H9 (cell line): ENCODE results near the gene OTUD3. TPM values are rescaled to one million over a fixed set of nuclear protein-coding genes. Genes with fewer than 3 reads are reported as not detected.

ENCODE experiments used
- DNase-seq: peaks from one replicate; pipeline ENCODE4 v3.0.0-alpha.2; 2017
- H2AFZ ChIP-seq: one replicate; pipeline ENCODE4 v1.6.1; 2013; ENCODE audit warnings: mild to moderate bottlenecking, low read length, control low read depth, moderate library complexity
- H2AK5ac ChIP-seq: 2 replicates; pipeline ENCODE4 v1.6.1; 2013; ENCODE audit warnings: low read length, control low read depth, mixed read lengths; ENCODE audit not compliant: insufficient read length
- H2BK120ac ChIP-seq: one replicate; pipeline ENCODE4 v1.6.1; 2013; ENCODE audit warnings: low read depth, mild to moderate bottlenecking, low read length, control low read depth, inconsistent platforms; ENCODE audit not compliant: poor library complexity, severe bottlenecking
- H2BK12ac ChIP-seq: 2 replicates; pipeline ENCODE4 v1.6.1; 2013; ENCODE audit warnings: low read length, control low read depth, mixed read lengths, low read depth; ENCODE audit not compliant: insufficient read length
- H2BK15ac ChIP-seq: 2 replicates; pipeline ENCODE4 v1.6.1; 2013; ENCODE audit warnings: low read depth, low read length, control low read depth
- H2BK20ac ChIP-seq: one replicate; pipeline ENCODE4 v1.6.1; 2013; ENCODE audit warnings: low read depth, mild to moderate bottlenecking, low read length, control low read depth, inconsistent platforms; ENCODE audit not compliant: poor library complexity, severe bottlenecking
- H2BK5ac ChIP-seq: 2 replicates; pipeline ENCODE4 v1.6.1; 2013; ENCODE audit warnings: low read length, control low read depth, mixed read lengths; ENCODE audit not compliant: insufficient read length
- H3K14ac ChIP-seq: 2 replicates; pipeline ENCODE4 v1.6.1; 2013; ENCODE audit warnings: low read length, control low read depth; ENCODE audit not compliant: insufficient read depth
- H3K18ac ChIP-seq: 2 replicates; pipeline ENCODE4 v1.6.1; 2013; ENCODE audit warnings: low read depth, mild to moderate bottlenecking, mixed read lengths, low read length, control low read depth; ENCODE audit not compliant: insufficient read length
- H3K23ac ChIP-seq: 2 replicates; pipeline ENCODE4 v1.6.1; 2013; ENCODE audit warnings: low read length, control low read depth, mixed read lengths, low read depth; ENCODE audit not compliant: insufficient read length
- H3K23me2 ChIP-seq: 2 replicates; pipeline ENCODE4 v1.6.1; 2013; ENCODE audit warnings: low read depth, mild to moderate bottlenecking, mixed read lengths, low read length, control low read depth; ENCODE audit not compliant: insufficient read length, poor library complexity, severe bottlenecking
- H3K27ac ChIP-seq: 2 replicates; pipeline ENCODE4 v1.5.1; 2013; ENCODE audit warnings: low read length, control low read depth, mixed read lengths, low read depth; ENCODE audit not compliant: insufficient read length
- H3K27me3 ChIP-seq: 2 replicates; pipeline ENCODE4 v1.6.1; 2013; ENCODE audit warnings: low read length, control low read depth, inconsistent platforms; ENCODE audit not compliant: insufficient read depth
- H3K4ac ChIP-seq: 2 replicates; pipeline ENCODE4 v1.6.1; 2013; ENCODE audit warnings: low read depth, mild to moderate bottlenecking, control low read depth, inconsistent platforms, low read length, moderate library complexity
- H3K4me1 ChIP-seq: 2 replicates; pipeline ENCODE4 v1.6.1; 2013; ENCODE audit warnings: low read length, control low read depth, inconsistent platforms; ENCODE audit not compliant: insufficient read depth
- H3K4me2 ChIP-seq: 2 replicates; pipeline ENCODE4 v1.6.1; 2013; ENCODE audit warnings: low read length, control low read depth, mixed read lengths; ENCODE audit not compliant: insufficient read length, insufficient read depth
- H3K56ac ChIP-seq: 2 replicates; pipeline ENCODE4 v1.6.1; 2013; ENCODE audit warnings: low read depth, mild to moderate bottlenecking, mixed read lengths, low read length, control low read depth; ENCODE audit not compliant: insufficient read length
- H3K79me1 ChIP-seq: 2 replicates; pipeline ENCODE4 v1.6.1; 2013; ENCODE audit warnings: low read depth, mild to moderate bottlenecking, moderate library complexity, low read length, control low read depth, inconsistent platforms; ENCODE audit not compliant: insufficient read depth, poor library complexity, severe bottlenecking
- H3K79me2 ChIP-seq: 2 replicates; pipeline ENCODE4 v1.6.1; 2013; ENCODE audit warnings: low read length, control low read depth, inconsistent platforms; ENCODE audit not compliant: insufficient read depth
- H3K9ac ChIP-seq: 2 replicates; pipeline ENCODE4 v1.6.1; 2013; ENCODE audit warnings: low read length, control low read depth, mixed read lengths; ENCODE audit not compliant: insufficient read length; ENCODE audit errors: extremely low read depth
- H3K9me3 ChIP-seq: one replicate; pipeline ENCODE4 v1.6.1; 2013; ENCODE audit warnings: low read depth, low read length, inconsistent platforms; ENCODE audit not compliant: control insufficient read depth
- H3T11ph ChIP-seq: one replicate; pipeline ENCODE4 v1.6.1; 2013; ENCODE audit warnings: mild to moderate bottlenecking, low read length, control low read depth, inconsistent platforms
- H4K20me1 ChIP-seq: one replicate; pipeline ENCODE4 v1.6.1; 2013; ENCODE audit not compliant: control insufficient read depth, insufficient read length, insufficient read depth
- H4K5ac ChIP-seq: 2 replicates; pipeline ENCODE4 v1.6.1; 2013; ENCODE audit warnings: low read depth, mild to moderate bottlenecking, mixed read lengths, low read length, control low read depth; ENCODE audit not compliant: insufficient read length
- H4K8ac ChIP-seq: replicated peaks from 2 replicates; pipeline ENCODE4 v1.6.1; 2013; ENCODE audit warnings: low read length, control low read depth, mixed read lengths, low read depth; ENCODE audit not compliant: insufficient read length
- H4K91ac ChIP-seq: 2 replicates; pipeline ENCODE4 v1.6.1; 2013; ENCODE audit warnings: low read depth, mild to moderate bottlenecking, moderate library complexity, mixed read lengths, low read length, control low read depth; ENCODE audit not compliant: insufficient read length
- H3K27ac Mint-ChIP-seq, 3 experiments: 2 replicates in 2 of 3; 3 replicates in 1 of 3; pipeline ENCODE4 v1.8.0; 2020 to 2021; ENCODE audit warnings: mixed read lengths in 3 of 3, mild to moderate bottlenecking in 1 of 3, moderate library complexity in 1 of 3
- H3K27me3 Mint-ChIP-seq: 2 replicates; pipeline ENCODE4 v1.8.0; 2021; ENCODE audit warnings: low read depth, mild to moderate bottlenecking, moderate library complexity, mixed read lengths
- H3K36me3 Mint-ChIP-seq, 3 experiments: 2 replicates in 2 of 3; 3 replicates in 1 of 3; pipeline ENCODE4 v1.8.0; 2020 to 2021; ENCODE audit warnings: low read depth in 3 of 3, mixed read lengths in 3 of 3; ENCODE audit not compliant: insufficient read depth in 1 of 3
- H3K4me1 Mint-ChIP-seq, 2 experiments: 2 replicates each; pipeline ENCODE4 v1.8.0; 2020; ENCODE audit warnings: mixed read lengths in 2 of 2
- H3K4me3 Mint-ChIP-seq, 2 experiments: 2 replicates in 1 of 2; 3 replicates in 1 of 2; pipeline ENCODE4 v1.8.0; 2020 to 2021; ENCODE audit warnings: mild to moderate bottlenecking in 2 of 2, mixed read lengths in 2 of 2, moderate library complexity in 1 of 2
- H3K9me3 Mint-ChIP-seq, 2 experiments: 2 replicates in 1 of 2; 3 replicates in 1 of 2; pipeline ENCODE4 v1.8.0; 2020; ENCODE audit warnings: mild to moderate bottlenecking in 2 of 2, mixed read lengths in 2 of 2, moderate library complexity in 1 of 2
- CTCF ChIP-seq: fragments of 200-600 bp; sonication (generic); conservative IDR thresholded peaks from 3 replicates; pipeline ENCODE4 v1.8.0; 2021; ENCODE audit warnings: antibody characterized with exemption, mild to moderate bottlenecking
- WGBS: extraction: QIAGEN DNeasy Blood & Tissue Kit; methylation state at CpG from one replicate; pipeline ENCODE4 v1.1.7; 2013; ENCODE audit warnings: missing lambda C conversion rate, low lambda C conversion rate, mixed read lengths; ENCODE audit not compliant: insufficient read length; ENCODE audit errors: extremely low coverage; 5-methylcytosine and 5-hydroxymethylcytosine counted together
- total RNA-seq: library from RNA; stranded (reverse); gene quantifications from 2 replicates; pipeline ENCODE4 v1.2.1, GENCODE V29; 2021

OTUD3 gene
- total RNA-seq, 1 experiment from 2014 or later = 12.0 TPM

GRCh38 chr1:19925342-19926070 is 43.3 kb downstream of the OTUD3 start:
- no peak overlapping the region for H3K18ac ChIP-seq
- H3K4me1 ChIP-seq = no peaks in the 10 kb centered on the region
- H4K5ac ChIP-seq = no peak overlapping the region
- no peak overlapping the region for H3K9ac ChIP-seq
- H3K27me3 Mint-ChIP-seq = peaks cover 7% of the 10 kb centered on the region
- no peaks in the 10 kb centered on the region for H4K20me1 ChIP-seq
- TF ChIP-seq CTCF = no peak
- H3T11ph ChIP-seq = no peak overlapping the region
- H3K27ac Mint-ChIP-seq = no peak overlapping the region
- H2BK20ac ChIP-seq = no peak overlapping the region
- H2BK5ac ChIP-seq = no peak overlapping the region
- peaks cover 0 to 2% (median 0%) of the 10 kb centered on the region in 3 experiments; a peak in 1 of 7 replicates for H3K36me3 Mint-ChIP-seq
- no peak overlapping the region for H4K91ac ChIP-seq
- peaks cover 2 to 11% of the 10 kb centered on the region in 2 experiments; a peak in 3 of 5 replicates for H3K9me3 Mint-ChIP-seq
- H3K23ac ChIP-seq = no peak overlapping the region
- H3K14ac ChIP-seq = no peak overlapping the region
- H3K9me3 ChIP-seq = peaks cover 1% of the 10 kb centered on the region
- H3K23me2 ChIP-seq = no peaks in the 10 kb centered on the region
- H2AFZ ChIP-seq = no peak overlapping the region
- H3K4me2 ChIP-seq = no peak overlapping the region
- no peak overlapping the region for H3K4ac ChIP-seq
- H2BK120ac ChIP-seq = no peak overlapping the region
- no peaks in the 10 kb centered on the region for H3K79me2 ChIP-seq
- H3K4me3 Mint-ChIP-seq = no peak overlapping the region
- no peak overlapping the region for H2BK12ac ChIP-seq
- WGBS = no CpG with 5 or more reads among the region's 7 CpGs
- H4K8ac ChIP-seq = no peak overlapping the region
- H3K56ac ChIP-seq = no peak overlapping the region
- no peaks in the 10 kb centered on the region for H3K79me1 ChIP-seq
- no peak overlapping the region for H3K27ac ChIP-seq
- DNase-seq = no peak
- H2BK15ac ChIP-seq = no peak overlapping the region
- no peak overlapping the region for H2AK5ac ChIP-seq
- no peaks in the 10 kb centered on the region for H3K27me3 ChIP-seq
- H3K4me1 Mint-ChIP-seq = peaks cover 5 to 14% of the 10 kb centered on the region in 2 experiments
